ENCODE measurements around the gene GFM1. TPM values are rescaled to one million over a fixed set of nuclear protein-coding genes. Genes with fewer than 3 reads are reported as not detected.
A peak's percentile ranks its signal among the peaks of the same experiment; 100 is the strongest.

Gene GFM1
- total RNA-seq, 1 experiment from 2014 or later, result 53.0 TPM

- Histone ChIP-seq H3K9me3 (ENCODE audit: low read depth, low read length, poor library complexity, severe bottlenecking) (no peaks in the 10 kb centered on the region), H3K27me3 (replicated peaks; ENCODE audit: insufficient read depth, low read depth, low read length, poor library complexity) (no peaks in the 10 kb centered on the region), H3K4me1 (ENCODE audit: insufficient read depth, low read length, poor library complexity, severe bottlenecking) (peaks cover 3% of the 10 kb centered on the region), H3K4me3 (ENCODE audit: low read depth, low read length, poor library complexity, severe bottlenecking) (no peak overlapping the region), H3K27ac (ENCODE audit: low read depth, low read length, poor library complexity, severe bottlenecking) (no peak overlapping the region), H3K36me3 (ENCODE audit: insufficient read depth, low read length, poor library complexity, severe bottlenecking) (no peaks in the 10 kb centered on the region)
- intact Hi-C loops (cut with micrococcal nuclease; ENCODE audit: unreplicated experiment), result no loop called here
- POLR2A ChIA-PET (ENCODE audit: low non-redundant PET), result no interaction called here
- BruUV-seq (replicated peaks), result no TSS peak
- TF ChIP-seq CTCF (conservative IDR thresholded peaks at IDR 0.05; ENCODE audit: low read depth, low read length) (no peak), EZH2 (IDR thresholded peaks at IDR 0.05; ENCODE audit: borderline replicate concordance, low read depth, low read length, poor library complexity, severe bottlenecking) (no peak)
- no peak for DNase-seq (ENCODE audit: low spot score)
- CTCF ChIA-PET, result no interaction called here
Observed at GRCh38 chr3:158723991-158724390, 79.7 kb downstream of the GFM1 start.

- CTCF ChIA-PET, result no interaction called here
- intact Hi-C loops (cut with micrococcal nuclease; ENCODE audit: unreplicated experiment), result no loop called here
- peaks cover 3% of the 10 kb centered on the region for H3K4me1 ChIP-seq (ENCODE audit: insufficient read depth, low read length, poor library complexity, severe bottlenecking)
- no TSS peak for BruUV-seq (replicated peaks)
- DNase-seq (ENCODE audit: low spot score), result no peak
- no peaks in the 10 kb centered on the region for H3K36me3 ChIP-seq (ENCODE audit: insufficient read depth, low read length, poor library complexity, severe bottlenecking)
- POLR2A ChIA-PET (ENCODE audit: low non-redundant PET), result no interaction called here
- H3K27me3 ChIP-seq (replicated peaks; ENCODE audit: insufficient read depth, low read depth, low read length, poor library complexity), result no peaks in the 10 kb centered on the region
- TF ChIP-seq EZH2 (IDR thresholded peaks at IDR 0.05; ENCODE audit: borderline replicate concordance, low read depth, low read length, poor library complexity, severe bottlenecking) (no peak), CTCF (conservative IDR thresholded peaks at IDR 0.05; ENCODE audit: low read depth, low read length) (no peak)
- H3K27ac ChIP-seq (ENCODE audit: low read depth, low read length, poor library complexity, severe bottlenecking), result no peak overlapping the region
- no peaks in the 10 kb centered on the region for H3K9me3 ChIP-seq (ENCODE audit: low read depth, low read length, poor library complexity, severe bottlenecking)
- H3K4me3 ChIP-seq (ENCODE audit: low read depth, low read length, poor library complexity, severe bottlenecking), result no peak overlapping the region
Observed at GRCh38 chr3:158725348-158726011, 81.2 kb downstream of the GFM1 start.

DNA sequence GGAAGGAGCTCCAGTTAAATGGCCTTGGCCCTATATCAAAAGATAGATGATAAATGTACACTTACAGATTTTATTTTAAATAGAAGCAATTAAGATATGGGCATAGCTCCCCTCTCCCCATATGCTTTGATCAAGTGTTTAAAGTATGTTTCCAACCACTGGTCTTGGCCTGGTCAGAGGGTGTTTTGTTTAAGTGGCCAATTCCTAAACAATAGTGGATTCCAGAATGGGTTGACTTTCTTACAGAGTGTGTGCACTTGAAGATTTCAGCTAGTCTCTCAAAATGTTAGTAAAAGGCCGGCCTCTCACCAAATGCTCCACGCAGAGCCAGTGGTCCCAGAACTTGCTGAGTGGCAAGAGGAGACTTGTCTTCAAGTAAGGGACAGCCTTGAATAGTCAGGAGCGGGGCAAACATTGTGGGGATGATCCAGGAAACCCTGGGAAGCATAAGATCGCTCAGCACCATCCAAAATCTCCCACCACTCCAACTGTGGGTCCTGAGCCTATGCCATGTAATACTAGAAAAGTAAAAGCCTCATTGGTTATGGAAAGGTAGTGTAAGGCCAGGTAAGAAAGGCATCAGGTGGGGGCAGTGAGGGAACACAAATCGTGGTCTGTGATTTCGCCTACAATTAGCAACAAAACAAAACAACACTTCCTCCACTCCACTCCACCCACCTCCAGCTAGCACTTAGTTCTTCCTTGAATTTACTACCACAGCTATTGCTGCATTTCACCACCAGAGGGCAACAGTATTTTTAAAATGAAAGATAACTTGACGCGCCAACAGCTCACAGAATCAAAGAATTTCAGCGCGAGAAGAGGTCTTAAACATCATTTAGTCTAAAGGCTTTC lies 83.1 kb downstream of the GFM1 start:
- intact Hi-C loops (cut with micrococcal nuclease; ENCODE audit: unreplicated experiment), result loop anchor here (1.0 kb wide), 1 partner anchor 64 kb away; no protein-coding TSS in a partner anchor
- TF ChIP-seq CTCF (conservative IDR thresholded peaks at IDR 0.05; ENCODE audit: low read depth, low read length) (peak; percentile 91), EZH2 (IDR thresholded peaks at IDR 0.05; ENCODE audit: borderline replicate concordance, low read depth, low read length, poor library complexity, severe bottlenecking) (no peak)
- Histone ChIP-seq H3K36me3 (ENCODE audit: insufficient read depth, low read length, poor library complexity, severe bottlenecking) (no peaks in the 10 kb centered on the region), H3K4me1 (ENCODE audit: insufficient read depth, low read length, poor library complexity, severe bottlenecking) (peaks cover 3% of the 10 kb centered on the region), H3K4me3 (ENCODE audit: low read depth, low read length, poor library complexity, severe bottlenecking) (peak overlapping the region; percentile 14), H3K27me3 (replicated peaks; ENCODE audit: insufficient read depth, low read depth, low read length, poor library complexity) (no peaks in the 10 kb centered on the region), H3K27ac (ENCODE audit: low read depth, low read length, poor library complexity, severe bottlenecking) (no peak overlapping the region), H3K9me3 (ENCODE audit: low read depth, low read length, poor library complexity, severe bottlenecking) (no peaks in the 10 kb centered on the region)
- DNase-seq (ENCODE audit: low spot score), result peak; percentile 79
- ChIA-PET CTCF (interaction anchor here (0.6 to 1.9 kb wide), 6 partner anchors 62 to 1121 kb away, joined by 3 to 15 read pairs (median 4); partner anchors contain the start of gene GFM1), POLR2A (ENCODE audit: low non-redundant PET) (no interaction called here)
- BruUV-seq (replicated peaks), result no TSS peak
